ENCODE data around the gene OGFOD3. TPM values are rescaled to one million over a fixed set of nuclear protein-coding genes. Genes with fewer than 3 reads are reported as not detected.
A peak's percentile ranks its signal among the peaks of the same experiment; 100 is the strongest.
"Not testable (repeated sequence)": the region's sequence is repeated elsewhere in the genome, so short reads cannot be mapped to it uniquely, and the experiment has no call there.

Gene OGFOD3
- total RNA-seq, 5 donors from 2014 or later (not counting 1 experiment from before 2014, with no cell fraction given) = 22.0 to 32.2 (median 29.2) TPM

DNA sequence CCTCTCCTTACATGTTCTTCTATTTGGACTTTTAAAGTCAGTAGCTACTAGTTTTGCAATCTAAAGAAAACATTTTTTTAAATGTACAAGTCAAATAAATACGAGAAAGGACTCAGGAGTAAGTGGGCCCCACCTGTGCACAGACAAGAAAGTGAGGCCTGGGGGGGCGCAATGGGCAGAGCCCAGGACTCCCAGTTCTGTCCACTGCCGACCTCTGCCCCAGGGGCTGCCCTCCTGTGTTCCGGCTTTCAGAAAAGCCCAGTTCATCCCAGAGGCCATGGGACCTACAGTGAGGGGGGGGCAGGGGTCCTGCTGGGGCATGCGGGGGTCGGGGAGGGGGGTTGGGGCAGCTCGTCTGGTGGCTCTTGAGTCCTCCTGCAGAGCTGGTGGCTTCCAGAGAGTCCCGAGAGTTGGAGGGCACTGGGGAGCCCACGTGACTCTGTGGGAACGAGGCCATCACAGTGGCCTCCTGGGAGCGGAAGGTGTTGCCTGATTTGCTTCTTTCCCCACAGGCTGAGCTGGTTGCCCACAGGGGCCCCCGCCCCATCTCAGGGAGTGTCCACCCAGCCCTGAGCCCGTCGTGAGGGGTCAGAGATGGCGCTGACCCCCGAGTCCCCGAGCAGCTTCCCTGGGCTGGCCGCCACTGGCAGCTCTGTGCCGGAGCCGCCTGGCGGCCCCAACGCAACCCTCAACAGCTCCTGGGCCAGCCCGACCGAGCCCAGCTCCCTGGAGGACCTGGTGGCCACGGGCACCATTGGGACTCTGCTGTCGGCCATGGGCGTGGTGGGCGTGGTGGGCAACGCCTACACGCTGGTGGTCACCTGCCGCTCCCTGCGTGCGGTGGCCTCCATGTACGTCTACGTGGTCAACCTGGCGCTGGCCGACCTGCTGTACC is 44.4 kb downstream of the OGFOD3 start:
- Histone ChIP-seq H3K27me3 (replicated peaks in 1 of 2; ENCODE audit: control insufficient read depth in 2 of 2, extremely low read depth in 1 of 2, insufficient read depth in 2 of 2, low read length in 1 of 2) (peaks cover 4 to 74% of the 10 kb centered on the region in 2 experiments), H3K4me3 (ENCODE audit: control insufficient read depth in 1 of 2, extremely low read depth in 1 of 2, low read length in 1 of 2) (no peak overlapping the region), H3K27ac (ENCODE audit: low read length) (no peak overlapping the region), H3K9me3 (no peaks in the 10 kb centered on the region), H3K4me1 (ENCODE audit: control insufficient read depth in 1 of 2, extremely low read depth in 1 of 2, insufficient read depth in 2 of 2, low read length in 2 of 2) (peaks cover 2 to 12% of the 10 kb centered on the region in 2 experiments), H3K36me3 (ENCODE audit: control insufficient read depth in 2 of 2, extremely low read depth in 1 of 2, insufficient read depth in 1 of 2, low read length in 1 of 2) (no peaks in the 10 kb centered on the region)
- H3K36me3 Mint-ChIP-seq = no peaks in the 10 kb centered on the region
- peaks cover 10 to 17% (median 17%) of the 10 kb centered on the region in 3 donors for H3K4me1 Mint-ChIP-seq
- H3K27me3 Mint-ChIP-seq = peaks cover 29 to 52% of the 10 kb centered on the region in 2 donors
- no peak overlapping the region for H3K27ac Mint-ChIP-seq
- H3K9me3 Mint-ChIP-seq = no peaks in the 10 kb centered on the region
- WGBS (ENCODE audit: insufficient coverage) = 92% methylated on average over 34 of the region's 37 CpGs
- POLR2A ChIA-PET = no interaction called here
- DNase-seq (no peak), ATAC-seq (replicated peaks in 1 of 4) (no peak)
- CTCF ChIA-PET = no interaction called here
- peak overlapping the region in 1 of 3 donors; percentile 62 for H3K4me3 Mint-ChIP-seq

DNA sequence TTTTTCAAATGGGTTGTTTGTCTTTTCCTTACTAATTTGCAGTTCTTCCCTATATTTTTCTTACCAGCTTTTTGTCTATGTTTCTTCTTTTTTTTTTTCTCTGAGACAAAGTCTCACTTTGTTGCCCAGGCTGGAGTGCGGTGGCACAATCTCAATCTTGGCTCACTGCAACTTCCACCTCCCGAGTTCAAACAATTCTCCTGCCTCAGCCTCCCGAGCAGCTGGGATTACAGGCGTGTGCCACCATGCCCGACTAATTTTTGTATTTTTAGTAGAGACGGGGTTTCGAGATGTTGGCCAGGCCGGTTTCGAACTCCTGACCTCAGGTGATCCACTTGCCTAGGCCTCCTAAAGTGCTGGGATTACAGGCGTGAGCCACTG is 45.3 kb downstream of the OGFOD3 start:
- CTCF ChIA-PET = not testable (repeated sequence)

DNA sequence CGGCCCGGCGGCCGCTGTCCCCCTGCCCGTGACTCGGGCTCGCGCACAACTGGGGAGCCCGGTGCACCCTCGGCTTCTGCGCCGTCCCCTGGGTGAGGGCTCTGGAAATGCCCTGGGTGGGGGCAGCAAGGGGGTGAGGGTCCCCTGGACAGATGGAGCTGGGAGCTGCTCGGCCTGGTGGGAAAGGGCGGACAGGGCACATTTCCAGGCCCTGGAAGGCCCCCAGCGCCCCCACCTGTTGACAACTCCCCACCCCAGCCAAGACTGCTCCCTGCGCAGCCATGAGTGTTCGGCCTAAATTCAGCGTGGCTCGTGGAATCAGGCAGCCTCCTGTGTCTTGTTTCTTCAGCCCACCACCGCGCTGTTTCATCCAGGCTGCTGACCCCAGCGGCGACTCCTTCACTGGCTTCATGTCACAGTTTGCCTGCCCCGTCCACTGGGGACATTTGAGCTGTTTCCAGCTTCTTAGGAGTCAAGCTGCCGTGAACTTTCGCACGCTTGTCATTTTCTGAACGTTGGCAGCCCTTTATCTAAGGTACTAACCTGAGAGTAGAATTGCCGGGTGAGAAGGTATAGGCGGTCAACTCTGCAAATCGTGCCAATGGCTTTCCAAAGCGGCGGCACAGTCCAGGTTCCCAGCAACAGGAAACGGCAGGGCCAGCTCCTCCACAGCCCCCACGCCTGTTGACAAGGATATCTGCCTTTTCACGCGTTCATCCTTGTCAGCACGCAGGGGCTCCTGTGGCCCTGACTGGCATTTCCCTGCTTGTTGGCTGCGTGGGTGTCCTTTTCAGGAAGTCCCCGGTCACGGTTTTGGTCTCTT is 45.9 kb downstream of the OGFOD3 start:
- POLR2A ChIA-PET = no interaction called here
- Mint-ChIP-seq H3K4me1 (peaks cover 10 to 17% (median 17%) of the 10 kb centered on the region in 3 donors), H3K4me3 (peak overlapping the region in 2 of 3 donors; percentile 24 to 62), H3K36me3 (no peaks in the 10 kb centered on the region), H3K27ac (no peak overlapping the region), H3K27me3 (peaks cover 26 to 55% of the 10 kb centered on the region in 2 donors), H3K9me3 (no peaks in the 10 kb centered on the region)
- Histone ChIP-seq H3K27me3 (replicated peaks in 1 of 2; ENCODE audit: control insufficient read depth in 2 of 2, extremely low read depth in 1 of 2, insufficient read depth in 2 of 2, low read length in 1 of 2) (peaks cover 4 to 66% of the 10 kb centered on the region in 2 experiments), H3K27ac (ENCODE audit: low read length) (no peak overlapping the region), H3K4me1 (ENCODE audit: control insufficient read depth in 1 of 2, extremely low read depth in 1 of 2, insufficient read depth in 2 of 2, low read length in 2 of 2) (peaks cover 2 to 12% of the 10 kb centered on the region in 2 experiments), H3K9me3 (no peaks in the 10 kb centered on the region), H3K4me3 (ENCODE audit: control insufficient read depth in 1 of 2, extremely low read depth in 1 of 2, low read length in 1 of 2) (no peak overlapping the region), H3K36me3 (ENCODE audit: control insufficient read depth in 2 of 2, extremely low read depth in 1 of 2, insufficient read depth in 1 of 2, low read length in 1 of 2) (no peaks in the 10 kb centered on the region)
- 49% methylated on average over 21 of the region's 41 CpGs for WGBS (ENCODE audit: insufficient coverage)
- DNase-seq = no peak
- CTCF ChIA-PET = no interaction called here
- no peak for ATAC-seq (replicated peaks in 1 of 4)

More for the DNA sequence above, 45.3 kb downstream of the OGFOD3 start:
- DNase-seq; H3K9me3 ChIP-seq; POLR2A ChIA-PET; H3K27ac ChIP-seq (ENCODE audit: low read length); H3K36me3 ChIP-seq (ENCODE audit: control insufficient read depth in 2 of 2, extremely low read depth in 1 of 2, insufficient read depth in 1 of 2, low read length in 1 of 2); H3K4me3 ChIP-seq (ENCODE audit: control insufficient read depth in 1 of 2, extremely low read depth in 1 of 2, low read length in 1 of 2); H3K36me3 Mint-ChIP-seq; H3K9me3 Mint-ChIP-seq; ATAC-seq (replicated peaks in 1 of 4): not testable (repeated sequence)
- Histone ChIP-seq H3K4me1 (ENCODE audit: control insufficient read depth in 1 of 2, extremely low read depth in 1 of 2, insufficient read depth in 2 of 2, low read length in 2 of 2) (peaks cover 2 to 12% of the 10 kb centered on the region in 2 experiments), H3K27me3 (replicated peaks in 1 of 2; ENCODE audit: control insufficient read depth in 2 of 2, extremely low read depth in 1 of 2, insufficient read depth in 2 of 2, low read length in 1 of 2) (peaks cover 4 to 65% of the 10 kb centered on the region in 2 experiments)
- 86% methylated on average over 6 of the region's 10 CpGs for WGBS (ENCODE audit: insufficient coverage)
- Mint-ChIP-seq H3K4me1 (peaks cover 10 to 17% (median 17%) of the 10 kb centered on the region in 3 donors), H3K27ac (peak overlapping the region in 1 of 2 donors; percentile 15), H3K4me3 (peak overlapping the region in 1 of 3 donors; percentile 62), H3K27me3 (peaks cover 26 to 51% of the 10 kb centered on the region in 2 donors)

DNA sequence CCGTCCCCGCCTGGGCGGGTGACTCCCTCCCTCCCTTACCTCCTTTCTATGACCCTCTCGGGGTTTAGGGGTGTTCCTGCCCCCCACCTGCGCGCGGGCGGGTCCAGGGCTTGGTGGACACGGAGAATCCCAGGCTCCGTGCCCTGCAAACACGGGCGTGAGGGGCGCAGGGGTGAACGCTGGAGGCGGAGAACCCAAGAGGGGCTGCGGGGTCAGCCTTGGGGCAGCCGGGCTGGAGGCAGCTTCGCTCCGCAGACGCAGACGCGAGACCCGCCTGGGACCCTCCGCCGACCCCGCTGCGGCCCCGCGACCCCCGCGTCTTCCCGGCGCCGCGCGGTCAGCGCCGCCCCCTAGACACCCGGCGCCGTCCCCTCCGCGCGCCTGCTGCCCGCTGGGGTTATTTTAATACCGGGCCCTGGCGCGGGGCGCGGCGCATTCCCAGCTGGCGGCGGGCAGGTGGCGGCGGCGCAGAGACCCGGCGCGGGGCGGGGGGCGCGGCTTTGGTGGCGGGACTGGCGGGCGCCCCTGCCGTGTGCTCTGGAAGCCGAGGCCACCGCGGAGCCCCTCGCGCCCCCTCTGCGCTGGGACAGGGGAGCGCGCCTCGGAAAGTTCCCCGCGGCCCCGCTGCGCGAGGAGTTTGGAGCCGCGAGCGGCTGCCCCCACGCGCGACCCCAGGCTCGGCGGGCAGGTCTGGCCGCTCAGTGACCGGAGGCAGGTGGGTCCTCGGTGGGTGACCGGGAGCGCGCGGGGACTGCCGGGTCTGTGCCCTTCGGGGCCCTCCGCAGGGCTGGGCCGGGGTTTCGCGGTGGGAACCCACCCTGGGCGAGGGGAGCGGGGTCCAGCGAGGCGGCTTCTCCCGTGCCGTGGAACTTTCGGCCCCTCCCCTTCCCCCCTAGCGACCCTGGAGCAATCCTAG is 46.8 kb downstream of the OGFOD3 start, which contains the start of gene UTS2R:
Gene UTS2R (plus strand): TSS at position 433 of the 916 bp plus-strand sequence. CDS start 2,560 bp downstream, outside the sequence.
- peaks cover 26 to 53% of the 10 kb centered on the region in 2 donors for H3K27me3 Mint-ChIP-seq
- ChIA-PET CTCF (no interaction called here), POLR2A (no interaction called here)
- Histone ChIP-seq H3K27ac (ENCODE audit: low read length) (no peak within 1 kb of the TSS), H3K4me1 (ENCODE audit: control insufficient read depth in 1 of 2, extremely low read depth in 1 of 2, insufficient read depth in 2 of 2, low read length in 2 of 2) (peaks cover 2 to 12% of the 10 kb centered on the region in 2 experiments), H3K4me3 (ENCODE audit: control insufficient read depth in 1 of 2, extremely low read depth in 1 of 2, low read length in 1 of 2) (peak within 1 kb of the TSS; percentile 40 to 64), H3K36me3 (ENCODE audit: control insufficient read depth in 2 of 2, extremely low read depth in 1 of 2, insufficient read depth in 1 of 2, low read length in 1 of 2) (no peaks in the 10 kb centered on the region), H3K27me3 (replicated peaks in 1 of 2; ENCODE audit: control insufficient read depth in 2 of 2, extremely low read depth in 1 of 2, insufficient read depth in 2 of 2, low read length in 1 of 2) (peaks cover 4 to 65% of the 10 kb centered on the region in 2 experiments), H3K9me3 (no peaks in the 10 kb centered on the region)
- 7% methylated on average over 99 of the region's 109 CpGs for WGBS (ENCODE audit: insufficient coverage)
- peaks cover 10 to 17% (median 17%) of the 10 kb centered on the region in 3 donors for H3K4me1 Mint-ChIP-seq
- ATAC-seq (replicated peaks in 1 of 4) = peak in 1 of 4 experiments; percentile 21
- no peak for DNase-seq
- H3K27ac Mint-ChIP-seq = no peak within 1 kb of the TSS
- peak within 1 kb of the TSS; percentile 66 to 81 (median 76) for H3K4me3 Mint-ChIP-seq
- no peaks in the 10 kb centered on the region for H3K9me3 Mint-ChIP-seq
- H3K36me3 Mint-ChIP-seq = no peaks in the 10 kb centered on the region

DNA sequence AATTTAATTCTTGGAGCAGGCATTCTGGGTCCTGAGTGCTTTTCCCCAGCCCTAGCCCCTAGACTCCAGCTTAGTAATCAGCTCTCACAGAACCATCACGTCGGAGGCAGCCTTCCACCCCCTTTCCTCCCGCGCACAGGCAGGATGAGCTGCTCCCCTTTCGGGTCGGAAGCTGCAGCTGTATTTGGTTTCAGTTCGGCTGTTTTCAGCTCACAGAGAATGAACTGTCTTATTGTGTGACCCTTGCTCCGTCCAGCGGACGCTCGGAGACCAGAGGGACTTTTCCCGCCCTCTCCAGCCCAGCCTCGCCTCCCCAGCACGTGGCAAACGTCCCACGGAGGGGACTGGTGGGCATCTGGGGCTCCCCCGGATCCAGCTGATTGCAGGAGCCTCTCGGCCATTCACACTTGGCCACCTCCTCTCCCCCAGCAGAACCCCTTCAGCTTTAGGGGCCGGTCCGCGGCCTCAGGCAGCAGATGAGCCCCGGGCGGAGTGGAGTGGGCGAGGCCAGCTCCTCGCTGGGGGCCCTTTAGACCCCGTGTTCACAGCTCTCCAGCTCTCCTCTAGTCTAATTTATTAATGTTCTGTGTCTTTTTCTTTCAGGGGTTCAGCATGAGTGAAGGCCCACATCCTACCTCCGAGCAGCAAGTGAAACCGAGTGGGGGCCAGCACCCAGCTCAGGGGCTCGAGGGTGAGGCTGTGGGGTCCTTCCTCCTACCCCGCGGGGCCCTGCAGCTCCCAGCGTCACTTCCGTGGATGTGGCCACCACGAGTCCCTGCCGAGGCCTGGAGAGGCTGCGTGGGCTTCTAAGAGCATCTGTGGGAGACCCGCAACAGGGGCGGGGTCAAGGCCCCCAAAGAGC is 47.7 kb downstream of the OGFOD3 start:
- Mint-ChIP-seq H3K27me3 (peaks cover 23 to 46% of the 10 kb centered on the region in 2 donors), H3K4me1 (peaks cover 10 to 17% (median 17%) of the 10 kb centered on the region in 3 donors), H3K36me3 (no peaks in the 10 kb centered on the region), H3K9me3 (no peaks in the 10 kb centered on the region), H3K27ac (no peak overlapping the region), H3K4me3 (peak overlapping the region; percentile 66 to 81 (median 76))
- CTCF ChIA-PET = interaction anchor here in 1 of 2 donors (0.6 kb wide), 1 partner anchor 71 kb away, joined by 3 read pairs; no protein-coding TSS in a partner anchor
- H3K27me3 ChIP-seq (replicated peaks in 1 of 2; ENCODE audit: control insufficient read depth in 2 of 2, extremely low read depth in 1 of 2, insufficient read depth in 2 of 2, low read length in 1 of 2) = peaks cover 4 to 61% of the 10 kb centered on the region in 2 experiments
- peak in 2 of 35 experiments; percentile 8 to 16 for DNase-seq
- no peaks in the 10 kb centered on the region for H3K9me3 ChIP-seq
- no peaks in the 10 kb centered on the region for H3K36me3 ChIP-seq (ENCODE audit: control insufficient read depth in 2 of 2, extremely low read depth in 1 of 2, insufficient read depth in 1 of 2, low read length in 1 of 2)
- peak overlapping the region; percentile 40 to 64 for H3K4me3 ChIP-seq (ENCODE audit: control insufficient read depth in 1 of 2, extremely low read depth in 1 of 2, low read length in 1 of 2)
- no peak overlapping the region for H3K27ac ChIP-seq (ENCODE audit: low read length)
- WGBS (ENCODE audit: insufficient coverage) = 18% methylated on average over 28 of the region's 38 CpGs
- peak; percentile 26 to 69 (median 44) for ATAC-seq (replicated peaks in 1 of 4)
- peaks cover 2 to 12% of the 10 kb centered on the region in 2 experiments for H3K4me1 ChIP-seq (ENCODE audit: control insufficient read depth in 1 of 2, extremely low read depth in 1 of 2, insufficient read depth in 2 of 2, low read length in 2 of 2)
- POLR2A ChIA-PET = no interaction called here

Measured in T-cell (primary cell).